Epithelial cell of esophagus (primary cell): Measurements from ENCODE around the gene VPS8.

Experiments
- DNase-seq: peaks from one replicate; pipeline ENCODE4 v3.0.0; 2010; ENCODE audit warnings: low read depth
- H3K4me3 ChIP-seq: 2 replicates; pipeline ENCODE4 v1.5.1; 2011; ENCODE audit warnings: mild to moderate bottlenecking, low read length, control low read depth
- CTCF ChIP-seq: IDR thresholded peaks from 2 replicates; pipeline ENCODE4 v1.5.1; 2011; ENCODE audit warnings: low read depth, mild to moderate bottlenecking, low read length, control low read depth, inconsistent platforms; ENCODE audit not compliant: insufficient read depth; ENCODE audit errors: missing control alignments

VPS8 gene

GRCh38 chr3:184812662-184813042 is 686 bp downstream of the VPS8 start:
- DNase-seq = peak; percentile 19
- TF ChIP-seq CTCF = no peak

GRCh38 chr3:184813357-184813756 is 1.4 kb downstream of the VPS8 start:
- TF ChIP-seq CTCF = no peak

More at GRCh38 chr3:184812662-184813042, 686 bp downstream of the VPS8 start:
- peak overlapping the region; percentile 91 for H3K4me3 ChIP-seq

GRCh38 chr3:184814214-184814613 is 2.2 kb downstream of the VPS8 start:
- no peak overlapping the region for H3K4me3 ChIP-seq
- TF ChIP-seq CTCF = no peak
- DNase-seq = no peak

More at GRCh38 chr3:184813357-184813756, 1.4 kb downstream of the VPS8 start:
- H3K4me3 ChIP-seq = no peak overlapping the region
- no peak for DNase-seq

- peak; percentile 68 for DNase-seq
- H3K4me3 ChIP-seq = no peak overlapping the region
- no peak for TF ChIP-seq CTCF
These were observed 3.3 kb downstream of the VPS8 start for GRCh38 chr3:184815046-184815930.

- H3K4me3 ChIP-seq = no peak overlapping the region
- TF ChIP-seq CTCF = no peak
- DNase-seq = peak; percentile 57
These were observed 4.6 kb downstream of the VPS8 start for GRCh38 chr3:184816614-184817013.

GRCh38 chr3:184820525-184820924 is 8.6 kb downstream of the VPS8 start:
- H3K4me3 ChIP-seq = no peak overlapping the region
- no peak for TF ChIP-seq CTCF
- DNase-seq = no peak

- no peak for DNase-seq
- no peak for TF ChIP-seq CTCF
- H3K4me3 ChIP-seq = no peak overlapping the region
These were observed 9.1 kb downstream of the VPS8 start for GRCh38 chr3:184821034-184821433.
